Raji (cell line): ENCODE data around the gene WDR73.
A peak's percentile ranks its signal among the peaks of the same experiment; 100 is the strongest.

Experiments
- POLR2A ChIP-seq: IDR thresholded peaks from 2 replicates; pipeline ENCODE4 v1.6.1; 2011; ENCODE audit warnings: low read depth, low read length, control low read depth; ENCODE audit not compliant: insufficient read depth

The WDR73 gene

GRCh38 chr15:84661001-84661400 lies 6.9 kb upstream of the WDR73 start:
- TF ChIP-seq POLR2A = no peak

- no peak for TF ChIP-seq POLR2A
Measured at GRCh38 chr15:84659904-84660781, 6.1 kb upstream of the WDR73 start.

GRCh38 chr15:84658788-84659411 lies 4.8 kb upstream of the WDR73 start:
- no peak for TF ChIP-seq POLR2A

GRCh38 chr15:84658080-84658787 lies 4.2 kb upstream of the WDR73 start, which contains the start of gene NMB:
TSS of gene NMB (minus strand) at chr15:84658199. CDS start at chr15:84658152, 47 bp downstream.
- TF ChIP-seq POLR2A = peak; percentile 45; the same call in 1 of the 2 replicates

GRCh38 chr15:84657748-84658079 lies 3.6 kb upstream of the WDR73 start:
- TF ChIP-seq POLR2A = no peak

- TF ChIP-seq POLR2A = no peak
Measured at GRCh38 chr15:84656972-84657371, 2.9 kb upstream of the WDR73 start.

- no peak for TF ChIP-seq POLR2A
Measured at GRCh38 chr15:84654689-84655453, 788 bp upstream of the WDR73 start.

GRCh38 chr15:84653584-84653909 lies 536 bp downstream of the WDR73 start:
- no peak for TF ChIP-seq POLR2A

- no peak for TF ChIP-seq POLR2A
Measured at GRCh38 chr15:84649706-84650105, 4.4 kb downstream of the WDR73 start.

- TF ChIP-seq POLR2A = no peak
Measured at GRCh38 chr15:84648539-84648938, 5.5 kb downstream of the WDR73 start.

GRCh38 chr15:84647726-84648125 lies 6.4 kb downstream of the WDR73 start:
- no peak for TF ChIP-seq POLR2A

GRCh38 chr15:84645997-84646396 lies 8.1 kb downstream of the WDR73 start:
- no peak for TF ChIP-seq POLR2A

GRCh38 chr15:84645496-84645895 lies 8.6 kb downstream of the WDR73 start:
- no peak for TF ChIP-seq POLR2A

- TF ChIP-seq POLR2A = no peak
Measured at GRCh38 chr15:84643838-84644237, 10.2 kb downstream of the WDR73 start.

GRCh38 chr15:84638103-84638502 lies 16.0 kb downstream of the WDR73 start:
- TF ChIP-seq POLR2A = no peak
